AG04450 (cell line): ENCODE data around the gene SPATA20. TPM values are rescaled to one million over a fixed set of nuclear protein-coding genes. Genes with fewer than 3 reads are reported as not detected.
A peak's percentile ranks its signal among the peaks of the same experiment; 100 is the strongest.

Experiments
- CTCF ChIA-PET: fragments of 300-600, 350-600 bp; formaldehyde crosslinking; extraction: SDS; loops from one replicate; lab custom pipeline; 2022; ENCODE audit warnings: antibody characterized with exemption, inconsistent platforms; lab: Charles Lee
- POLR2A ChIA-PET: fragments of 350-600 bp; formaldehyde crosslinking; extraction: SDS; loops from one replicate; lab custom pipeline; 2021; ENCODE audit warnings: antibody characterized with exemption, inconsistent platforms; lab: Yijun Ruan, JAX
- DNase-seq: peaks from one replicate; pipeline ENCODE4 v3.0.0-alpha.2; 2011; ENCODE audit warnings: low read depth, low spot score
- H3K27ac ChIP-seq: one replicate; pipeline ENCODE4 v1.5.1; 2012; ENCODE audit warnings: low read depth, low read length, control low read depth
- H3K27me3 ChIP-seq: one replicate; pipeline ENCODE4 v1.6.0; 2012; ENCODE audit warnings: low read length; ENCODE audit not compliant: control insufficient read depth, insufficient read depth
- H3K4me3 ChIP-seq: 2 replicates; pipeline ENCODE4 v1.5.1; 2011; ENCODE audit warnings: mild to moderate bottlenecking, low read depth, low read length, control low read depth
- H3K9me3 ChIP-seq: 2 replicates; pipeline ENCODE4 v1.5.1; 2012; ENCODE audit warnings: low read length; ENCODE audit not compliant: control insufficient read depth, insufficient read depth
- CTCF ChIP-seq: IDR thresholded peaks from 2 replicates; pipeline ENCODE4 v1.5.1; 2011; ENCODE audit warnings: low read depth, low read length, control low read depth, inconsistent platforms
- polyA plus RNA-seq: library from polyadenylated mRNA; depleted of rRNA; stranded (reverse); fragments of >200 nt; gene quantifications from 2 replicates; pipeline ENCODE4 v1.2.3, GENCODE V29; 2011

The SPATA20 gene
- polyA plus RNA-seq, 1 experiment, result 17.1 TPM

- no peak overlapping the region for H3K4me3 ChIP-seq
- TF ChIP-seq CTCF, result no peak
- H3K27me3 ChIP-seq, result no peaks in the 10 kb centered on the region
- ChIA-PET CTCF (interaction anchor here (0.6 to 7.5 kb wide), 29 partner anchors 8 to 302 kb away, joined by 3 to 192 read pairs (median 7); partner anchors contain the start of gene CACNA1G), POLR2A (interaction anchor here (1.1 kb wide), 2 partner anchors 8 to 146 kb away, joined by 4 read pairs; no protein-coding TSS in a partner anchor)
- H3K27ac ChIP-seq, result no peak overlapping the region
- H3K9me3 ChIP-seq, result no peaks in the 10 kb centered on the region
- DNase-seq, result no peak
Observed at GRCh38 chr17:50549969-50550368, 3.0 kb downstream of the SPATA20 start.

- POLR2A ChIA-PET, result interaction anchor here (0.5 to 1.1 kb wide), 10 partner anchors 9 to 316 kb away, joined by 3 to 6 read pairs (median 4); partner anchors contain the start of genes ANKRD40, CACNA1G, LUC7L3 and TOB1
- DNase-seq, result peak; percentile 73
- Histone ChIP-seq H3K27ac (no peak overlapping the region), H3K9me3 (no peaks in the 10 kb centered on the region), H3K4me3 (no peak overlapping the region), H3K27me3 (no peaks in the 10 kb centered on the region)
- TF ChIP-seq CTCF, result peak; percentile 91
- CTCF ChIA-PET, result interaction anchor here (0.6 to 7.5 kb wide), 41 partner anchors 9 to 302 kb away, joined by 3 to 192 read pairs (median 5); partner anchors contain the start of genes CACNA1G and WFIKKN2
Observed at GRCh38 chr17:50550661-50551432, 3.9 kb downstream of the SPATA20 start.

- ChIA-PET POLR2A (interaction anchor here (0.5 to 1.1 kb wide), 9 partner anchors 9 to 315 kb away, joined by 3 to 6 read pairs (median 4); partner anchors contain the start of genes ANKRD40, CACNA1G, LUC7L3 and TOB1), CTCF (interaction anchor here (0.6 to 7.5 kb wide), 34 partner anchors 8 to 291 kb away, joined by 3 to 192 read pairs (median 6); partner anchors contain the start of genes CACNA1G and WFIKKN2)
- no peaks in the 10 kb centered on the region for H3K9me3 ChIP-seq
- no peaks in the 10 kb centered on the region for H3K27me3 ChIP-seq
- no peak for TF ChIP-seq CTCF
- no peak overlapping the region for H3K27ac ChIP-seq
- no peak overlapping the region for H3K4me3 ChIP-seq
- DNase-seq, result no peak
Observed at GRCh38 chr17:50551433-50551815, 4.5 kb downstream of the SPATA20 start.

- ChIA-PET CTCF (interaction anchor here (0.6 to 7.5 kb wide), 7 partner anchors 33 to 212 kb away, joined by 3 to 192 read pairs (median 15); no protein-coding TSS in a partner anchor), POLR2A (no interaction called here)
- H3K4me3 ChIP-seq, result no peak overlapping the region
- H3K27me3 ChIP-seq, result no peaks in the 10 kb centered on the region
- H3K9me3 ChIP-seq, result no peaks in the 10 kb centered on the region
- no peak for TF ChIP-seq CTCF
- H3K27ac ChIP-seq, result no peak overlapping the region
- DNase-seq, result no peak
Observed at GRCh38 chr17:50551884-50552283, 4.9 kb downstream of the SPATA20 start.

GRCh38 chr17:50554201-50554600 lies 7.2 kb downstream of the SPATA20 start:
- Histone ChIP-seq H3K4me3 (no peak overlapping the region), H3K27me3 (peaks cover 20% of the 10 kb centered on the region), H3K27ac (no peak overlapping the region), H3K9me3 (no peaks in the 10 kb centered on the region)
- no peak for DNase-seq
- POLR2A ChIA-PET, result no interaction called here
- no peak for TF ChIP-seq CTCF
- CTCF ChIA-PET, result no interaction called here
